GM19468 (cell line): Measurements from ENCODE around the gene PURA.

Source experiments
- ATAC-seq: cut with Tn5 transposase; IDR thresholded peaks from one replicate; pipeline ENCODE4 v1.9.1; 2021; ENCODE audit warnings: mild to moderate bottlenecking, moderate library complexity, moderate number of reproducible peaks; ENCODE audit not compliant: unreplicated experiment; ENCODE audit errors: extremely low read depth

PURA gene

DNA sequence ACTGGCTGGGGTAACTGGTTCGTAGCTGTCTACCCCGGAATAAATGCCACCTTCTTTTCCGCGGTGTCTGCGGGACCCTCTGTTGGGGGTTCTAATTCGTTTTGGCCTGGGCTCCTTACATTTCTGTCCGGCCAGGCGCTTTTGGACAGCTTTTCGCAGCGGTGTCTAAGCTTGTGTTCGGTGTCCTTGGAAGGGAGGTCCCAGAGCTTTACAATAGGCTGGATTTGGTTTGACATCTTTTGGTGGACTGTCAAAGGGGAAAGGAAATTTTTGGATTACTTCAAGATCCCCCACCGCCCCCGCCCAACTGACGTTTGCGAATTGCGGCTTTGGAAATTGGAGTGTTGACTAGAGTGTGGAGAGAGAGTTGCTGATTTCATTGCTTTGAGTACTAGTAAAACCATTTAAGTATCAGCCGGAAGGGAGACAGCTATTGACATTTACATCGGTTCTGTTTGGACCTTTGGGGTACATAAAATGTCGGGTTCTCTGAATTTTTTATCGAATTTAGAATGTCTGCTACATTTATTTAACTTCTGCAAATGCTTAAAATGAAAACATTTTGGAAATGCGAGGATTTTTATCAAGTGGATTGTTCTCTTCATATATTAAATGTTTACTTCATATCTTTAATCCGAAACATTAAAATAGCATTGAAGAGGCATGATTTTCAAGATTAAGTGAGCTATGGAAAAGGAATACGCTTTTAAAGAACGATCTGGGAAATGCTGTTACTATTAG is 4.7 kb upstream of the PURA start:
- no peak for ATAC-seq

DNA sequence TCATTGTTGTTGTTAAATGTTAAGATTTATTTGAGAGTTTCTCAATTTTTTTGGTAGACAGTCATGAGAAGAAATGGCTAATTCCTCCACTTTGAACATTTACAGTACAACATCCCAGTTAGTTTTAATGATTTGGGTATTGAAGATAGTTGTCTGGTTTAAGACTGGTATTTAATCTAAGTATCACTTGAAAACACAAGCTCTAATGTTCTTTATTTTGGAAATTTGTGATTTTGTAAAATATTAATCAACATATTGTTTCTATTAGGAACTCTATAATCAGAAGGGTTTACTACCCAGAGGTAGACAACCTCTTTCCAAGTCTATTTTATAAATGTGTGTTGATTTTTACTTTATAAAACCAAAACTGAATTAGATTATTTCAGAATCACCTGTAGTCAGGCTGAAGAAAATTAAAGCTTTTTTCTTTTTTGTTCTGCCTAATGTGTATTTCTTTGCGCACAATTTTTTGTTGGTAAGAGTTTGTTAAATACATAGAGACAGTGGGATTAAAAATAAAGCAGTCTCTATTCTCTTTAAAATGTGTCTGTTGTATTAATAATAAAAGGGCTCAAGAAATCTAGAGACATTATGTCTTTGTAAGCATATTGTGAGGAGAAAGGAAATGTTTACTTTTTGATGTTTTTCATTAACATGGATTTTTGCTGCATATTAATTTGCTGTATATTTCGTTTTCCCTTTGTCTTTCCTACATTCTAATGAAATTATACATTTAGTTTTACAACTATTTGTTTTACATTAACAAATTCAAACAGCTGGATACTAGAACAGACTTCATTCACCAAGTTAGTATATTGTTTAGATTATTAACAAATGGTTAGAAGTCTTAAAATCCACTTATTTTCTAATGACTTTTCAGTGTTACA is 3.9 kb upstream of the PURA start:
- no peak for ATAC-seq

DNA sequence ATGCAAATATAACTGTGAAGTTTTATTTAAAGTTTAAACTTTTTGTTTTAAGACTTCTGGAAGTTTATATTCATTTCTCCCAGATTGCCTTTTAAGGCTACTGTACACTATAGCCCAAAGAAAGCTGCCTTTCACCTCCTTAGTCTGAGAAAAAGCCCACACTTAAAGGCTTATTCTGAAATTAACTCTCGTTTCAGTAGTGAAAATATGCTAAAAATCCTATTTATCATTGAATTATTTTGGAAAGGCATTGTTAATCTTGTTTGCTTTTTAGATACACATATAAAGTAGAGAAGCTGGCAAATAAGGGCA is 3.3 kb upstream of the PURA start:
- ATAC-seq = no peak

DNA sequence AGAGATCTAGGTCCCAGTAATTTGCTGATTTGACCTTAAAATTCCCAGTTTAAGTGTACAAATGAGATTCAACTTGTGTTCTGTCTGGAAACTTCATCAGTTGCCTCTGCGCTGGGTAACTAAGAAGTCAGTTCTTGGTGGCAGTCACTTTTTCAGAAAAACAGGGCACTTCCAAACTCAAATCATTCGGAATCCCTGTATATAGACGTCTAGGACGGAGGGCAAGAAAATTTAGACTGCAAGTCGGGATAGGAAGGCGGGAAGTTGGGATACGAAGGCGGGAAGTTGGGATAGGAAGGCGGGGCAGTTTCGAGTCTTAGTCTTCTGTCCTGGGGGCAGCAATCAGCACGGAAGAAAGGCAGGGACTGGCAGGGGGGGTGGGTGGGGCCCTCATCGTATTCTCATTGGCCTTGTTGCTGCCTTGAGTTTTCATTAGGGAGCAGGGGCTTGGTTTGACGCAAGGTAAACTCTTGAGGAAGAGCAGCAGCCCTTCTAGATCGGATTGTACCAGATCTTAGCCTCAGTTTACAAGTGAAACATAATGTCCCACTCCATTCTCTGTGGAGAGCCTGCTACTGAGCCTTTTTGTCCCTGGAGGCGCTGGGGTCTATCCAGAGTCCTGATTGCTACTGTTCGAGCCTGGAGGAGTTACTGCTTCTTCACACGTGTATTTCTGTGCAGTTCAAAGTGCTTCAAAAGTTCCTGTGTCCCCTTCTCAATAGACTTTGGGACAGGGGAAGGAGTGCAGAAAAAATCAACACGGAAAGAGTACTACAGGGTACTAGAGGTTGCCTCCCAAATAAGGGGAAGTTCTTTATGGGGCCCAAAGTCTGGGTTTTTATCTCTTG is 2.7 kb upstream of the PURA start:
- ATAC-seq = no peak

DNA sequence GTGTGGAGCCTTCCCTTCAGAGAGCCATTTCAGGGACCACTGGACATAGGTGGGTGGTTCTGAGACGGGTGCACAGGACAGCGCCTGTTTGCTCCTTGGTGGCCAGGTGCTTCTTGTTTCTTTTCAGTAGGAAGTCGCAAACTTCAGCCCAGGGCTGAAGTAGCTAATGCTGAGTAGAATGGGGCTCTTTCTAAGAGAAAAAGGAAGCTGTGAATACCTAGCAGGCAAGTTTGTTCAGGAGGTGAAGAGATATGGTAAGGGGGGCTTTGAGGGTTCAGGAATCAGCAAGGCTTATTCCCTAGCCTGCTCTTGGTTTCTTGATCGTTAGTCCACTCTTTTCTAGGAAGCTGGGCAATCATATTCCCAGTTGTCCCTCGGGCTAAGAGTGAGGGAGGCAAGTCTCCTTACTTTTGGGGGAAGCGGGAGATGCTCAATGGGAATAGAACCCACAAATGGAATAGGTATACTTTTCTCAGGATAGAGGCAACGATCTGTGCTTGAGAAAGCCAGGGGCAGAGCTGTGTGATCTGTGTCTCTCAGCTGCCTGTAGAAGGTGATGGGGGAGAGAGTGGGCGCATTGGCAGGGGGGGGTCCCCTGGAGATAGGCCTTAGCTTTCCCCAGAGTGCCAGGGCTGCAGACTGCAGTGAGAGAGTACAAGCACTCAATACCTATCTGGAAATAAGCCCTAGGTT is 1.9 kb upstream of the PURA start:
- ATAC-seq = no peak

DNA sequence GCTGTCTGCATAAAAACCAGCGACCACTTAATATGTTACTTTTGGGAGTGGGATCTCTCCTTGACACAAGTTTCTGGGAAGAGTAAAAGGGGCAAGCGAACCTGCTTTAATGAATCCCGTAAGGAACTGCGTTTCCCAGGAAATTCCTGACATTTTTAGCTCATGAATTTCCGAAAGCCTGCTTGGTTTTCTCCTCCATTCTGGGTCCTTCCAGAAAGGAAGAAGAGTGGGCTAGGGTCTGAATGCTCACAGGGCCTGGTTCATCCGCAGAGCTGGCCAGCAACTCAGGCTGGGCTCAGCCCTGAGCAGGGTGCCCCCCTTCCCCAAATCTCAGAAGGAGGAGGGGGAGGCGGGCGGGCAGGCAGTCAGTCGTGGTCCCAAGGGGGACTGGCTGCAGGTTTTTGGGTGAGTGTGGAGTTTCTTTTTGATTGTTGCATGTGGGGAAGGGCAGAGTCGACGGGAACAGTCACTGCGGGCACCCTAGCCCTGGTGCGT is 1.2 kb upstream of the PURA start:
- ATAC-seq = no peak

DNA sequence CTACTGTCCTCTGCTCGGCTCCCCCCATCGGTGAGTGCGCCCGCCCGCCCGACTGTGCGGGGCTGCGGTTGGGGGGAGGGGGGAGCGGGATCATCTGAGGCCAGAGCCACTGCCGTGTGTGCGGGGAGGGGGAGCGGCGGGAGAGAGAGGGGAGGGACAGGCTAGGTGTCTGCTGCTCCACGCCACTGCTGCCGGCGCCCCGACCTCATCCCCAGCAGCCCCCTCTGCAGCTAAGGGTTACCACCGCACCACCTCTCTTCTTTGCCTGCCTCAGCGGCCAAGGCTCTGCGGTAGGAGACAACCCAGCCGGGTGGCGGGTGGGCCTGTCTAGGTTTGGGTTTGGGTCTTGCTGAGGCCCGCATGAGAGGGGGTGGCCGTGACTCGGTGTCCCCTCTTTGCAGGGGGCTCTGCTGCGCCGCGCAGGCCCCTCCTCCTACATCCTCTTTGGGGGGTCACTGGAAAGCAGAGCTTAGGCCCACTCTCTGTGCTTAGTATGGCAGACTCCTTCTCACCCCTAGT is 670 bp upstream of the PURA start:
- ATAC-seq = no peak

DNA sequence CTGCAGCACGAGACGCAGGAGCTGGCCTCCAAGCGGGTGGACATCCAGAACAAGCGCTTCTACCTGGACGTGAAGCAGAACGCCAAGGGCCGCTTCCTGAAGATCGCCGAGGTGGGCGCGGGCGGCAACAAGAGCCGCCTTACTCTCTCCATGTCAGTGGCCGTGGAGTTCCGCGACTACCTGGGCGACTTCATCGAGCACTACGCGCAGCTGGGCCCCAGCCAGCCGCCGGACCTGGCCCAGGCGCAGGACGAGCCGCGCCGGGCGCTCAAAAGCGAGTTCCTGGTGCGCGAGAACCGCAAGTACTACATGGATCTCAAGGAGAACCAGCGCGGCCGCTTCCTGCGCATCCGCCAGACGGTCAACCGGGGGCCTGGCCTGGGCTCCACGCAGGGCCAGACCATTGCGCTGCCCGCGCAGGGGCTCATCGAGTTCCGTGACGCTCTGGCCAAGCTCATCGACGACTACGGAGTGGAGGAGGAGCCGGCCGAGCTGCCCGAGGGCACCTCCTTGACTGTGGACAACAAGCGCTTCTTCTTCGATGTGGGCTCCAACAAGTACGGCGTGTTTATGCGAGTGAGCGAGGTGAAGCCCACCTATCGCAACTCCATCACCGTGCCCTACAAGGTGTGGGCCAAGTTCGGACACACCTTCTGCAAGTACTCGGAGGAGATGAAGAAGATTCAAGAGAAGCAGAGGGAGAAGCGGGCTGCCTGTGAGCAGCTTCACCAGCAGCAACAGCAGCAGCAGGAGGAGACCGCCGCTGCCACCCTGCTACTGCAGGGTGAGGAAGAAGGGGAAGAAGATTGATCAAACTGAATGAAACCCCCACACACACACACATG is 654 bp downstream of the PURA start:
- ATAC-seq = peak; percentile 4

DNA sequence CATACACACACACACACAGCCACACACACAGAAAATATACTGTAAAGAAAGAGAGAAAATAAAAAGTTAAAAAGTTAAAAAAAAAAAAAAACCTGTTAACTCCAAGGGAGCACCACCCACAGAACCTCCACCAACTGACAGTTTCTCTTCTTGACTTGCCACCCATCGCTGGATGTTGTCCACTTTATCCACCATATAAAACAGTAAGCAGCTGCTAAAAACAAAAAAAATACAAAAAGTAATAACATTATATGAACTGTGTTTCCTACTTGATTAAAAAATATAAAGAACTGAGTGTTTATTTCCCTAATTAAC is 1.2 kb downstream of the PURA start:
- no peak for ATAC-seq

DNA sequence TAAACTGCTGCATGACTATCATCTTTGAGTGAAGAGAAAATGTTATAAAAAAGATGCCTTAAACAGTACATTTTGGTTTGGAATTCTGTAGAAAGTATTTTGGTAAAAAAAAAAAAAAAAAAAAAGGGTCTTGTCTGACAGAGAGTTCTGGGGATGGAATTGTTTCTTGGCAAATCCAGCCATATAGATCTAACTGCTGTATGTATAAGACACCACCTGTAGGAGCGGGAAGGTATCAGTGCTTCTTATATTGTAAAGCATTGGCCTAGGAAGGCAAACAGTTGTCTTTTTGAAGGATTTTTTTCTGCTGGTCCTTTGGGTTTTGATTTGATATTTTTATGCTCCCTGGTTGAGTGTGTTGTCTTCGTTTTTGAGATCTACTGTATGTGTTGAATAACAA is 2.8 kb downstream of the PURA start:
- no peak for ATAC-seq

DNA sequence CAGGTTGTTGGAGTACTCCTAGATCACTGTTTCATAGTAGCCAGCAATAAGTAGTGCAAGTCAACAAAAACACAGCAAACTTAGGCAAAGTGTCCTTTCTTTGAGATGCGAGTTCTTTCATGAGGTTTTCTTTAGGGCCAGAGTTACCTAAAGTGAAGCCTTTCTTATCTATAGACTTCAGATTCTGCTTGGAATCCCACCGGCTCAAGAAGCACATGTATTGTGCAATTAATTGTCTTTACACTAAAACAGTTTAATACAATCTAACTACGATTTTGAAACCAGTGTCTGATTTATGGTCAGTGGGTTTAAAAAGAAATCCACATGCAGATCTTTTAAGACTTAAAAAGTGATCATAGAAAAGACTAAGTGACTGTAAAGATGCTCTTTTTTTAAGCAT is 3.6 kb downstream of the PURA start:
- no peak for ATAC-seq

DNA sequence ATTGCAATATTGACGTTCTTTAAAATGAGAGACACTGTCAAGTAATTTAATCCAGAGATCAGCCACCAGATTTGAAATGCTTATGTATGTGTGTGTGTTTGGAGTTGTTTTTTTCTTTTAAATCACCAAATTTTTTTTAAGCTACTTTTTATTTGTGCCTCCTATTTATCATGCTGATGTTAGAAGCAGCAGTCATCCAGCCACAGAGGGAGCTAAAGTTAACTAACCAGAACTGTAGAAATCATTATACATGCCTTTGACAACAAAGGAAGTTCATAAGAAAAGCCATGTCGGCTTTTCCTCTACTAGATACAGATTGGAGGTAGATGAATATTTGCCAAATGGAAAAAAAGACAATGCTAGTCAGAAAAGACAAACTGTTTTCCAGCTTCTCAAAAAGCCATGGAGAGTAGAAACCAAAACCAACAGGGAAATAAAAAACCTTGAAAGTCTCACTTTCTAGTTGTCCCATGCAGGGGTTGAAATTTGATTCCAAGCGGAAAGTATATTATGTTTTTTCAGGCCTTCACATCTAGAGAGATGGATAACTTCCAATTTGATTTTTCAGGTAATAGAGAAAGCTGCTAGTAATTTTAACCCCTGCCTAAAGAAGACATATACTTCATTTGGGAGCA is 4.5 kb downstream of the PURA start:
- ATAC-seq = no peak

DNA sequence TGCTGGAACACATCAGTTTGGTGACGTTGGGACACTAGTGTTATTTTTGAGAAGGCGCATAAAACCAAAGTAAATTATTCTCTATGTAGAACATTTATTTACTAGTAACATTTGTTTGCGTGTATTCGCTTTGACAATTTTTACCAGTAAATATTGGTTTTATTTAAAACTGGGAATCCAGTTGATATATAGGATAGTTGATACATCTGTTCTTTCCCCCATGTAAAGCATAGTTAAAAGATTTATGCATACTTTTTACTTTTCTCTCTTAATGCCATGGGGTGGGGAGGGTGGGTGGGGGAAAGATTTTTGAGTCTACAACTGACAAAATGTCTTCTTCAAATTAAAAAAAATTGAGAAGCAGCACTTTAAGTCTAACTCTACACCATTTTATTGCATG is 11.7 kb downstream of the PURA start, which contains the start of gene IGIP:
Gene IGIP (plus strand): TSS at position 301 of the 400 bp plus-strand sequence. CDS start 2,540 bp downstream, outside the sequence.
- ATAC-seq = no peak

DNA sequence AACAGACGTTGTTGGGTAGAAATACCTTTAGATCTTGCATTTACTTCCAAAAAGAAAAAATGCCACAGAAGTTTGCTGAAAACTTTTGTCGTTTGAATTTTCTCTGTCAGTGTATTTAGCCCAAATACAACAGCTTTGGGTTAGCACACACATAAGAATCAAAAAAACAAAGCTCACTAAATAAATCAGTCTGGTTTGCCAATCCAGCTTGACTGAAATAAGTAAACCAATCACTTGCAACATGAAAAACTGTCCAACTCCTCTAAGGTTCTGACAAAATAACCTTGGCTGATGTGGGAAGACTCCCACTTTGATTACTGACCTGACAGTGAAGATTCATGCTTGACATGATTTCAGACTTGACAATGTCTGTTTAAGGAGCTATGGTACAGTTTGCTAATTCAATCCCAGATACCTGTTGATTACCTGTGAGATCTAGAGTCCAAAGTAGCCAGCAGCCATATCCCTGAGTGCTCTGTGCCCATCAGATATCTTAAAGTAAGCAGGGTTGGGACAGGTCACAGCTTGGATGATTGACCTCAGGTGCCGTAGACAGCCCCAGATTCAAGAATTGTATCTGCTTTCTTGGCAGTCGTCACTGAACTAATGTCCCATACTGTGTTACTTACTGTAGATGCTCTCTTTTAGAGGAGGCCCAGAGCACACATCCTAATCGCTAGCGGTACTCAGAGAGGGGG is 12.6 kb downstream of the PURA start:
- no peak for ATAC-seq

DNA sequence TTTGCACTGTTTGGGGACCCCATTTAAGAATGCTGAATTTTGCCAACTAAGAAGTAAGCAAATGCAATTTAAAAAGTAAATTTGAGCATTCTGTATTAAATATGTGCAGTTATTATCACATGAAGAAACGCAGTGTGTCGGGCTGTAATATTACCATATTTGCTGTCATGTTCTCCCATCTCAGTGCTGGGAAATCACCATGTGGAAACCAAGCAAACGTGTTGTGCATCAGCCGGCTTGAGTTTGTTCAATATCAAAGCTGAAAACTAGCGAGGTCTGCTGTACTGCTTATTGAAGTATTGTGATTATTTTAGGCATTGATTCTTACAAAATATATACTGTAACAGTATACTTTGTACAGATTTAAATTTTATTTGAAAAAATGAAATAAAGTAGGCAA is 14.5 kb downstream of the PURA start:
- ATAC-seq = no peak

DNA sequence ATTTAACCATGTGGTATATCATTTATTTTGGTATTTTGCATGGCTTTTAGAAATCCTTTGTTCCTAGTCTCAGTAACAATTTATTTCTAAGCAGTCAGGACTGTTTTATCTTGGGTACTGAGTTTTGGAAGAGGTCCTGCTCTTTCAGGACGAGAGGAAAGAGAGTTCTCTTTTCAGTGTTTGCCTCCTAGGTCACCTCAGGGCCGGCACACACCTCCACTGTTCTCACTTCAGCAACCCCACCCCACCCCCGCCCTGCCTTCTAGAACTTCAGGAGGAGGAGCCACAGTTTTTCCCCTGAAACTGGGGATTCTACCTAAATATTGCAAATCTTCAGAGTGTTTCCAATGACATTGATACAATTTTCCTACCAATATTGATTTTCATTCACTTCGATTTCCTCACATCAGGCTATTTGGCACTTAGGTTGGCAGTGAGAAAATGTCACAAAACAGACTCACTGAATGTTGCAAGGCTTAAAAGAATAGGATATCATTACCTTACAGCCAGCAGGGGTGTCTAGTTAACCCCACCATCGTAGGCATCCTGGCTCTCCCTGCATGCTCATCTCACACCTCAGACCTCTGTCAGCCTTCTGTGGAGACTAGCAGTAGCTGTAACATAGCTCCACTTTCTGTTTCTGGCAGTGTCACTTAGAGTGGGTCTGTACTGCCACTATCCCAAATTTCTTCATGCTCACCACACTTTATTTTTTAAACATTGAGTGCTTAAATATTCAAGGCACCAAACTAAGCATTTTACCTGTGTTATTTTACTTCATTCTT is 17.2 kb downstream of the PURA start:
- no peak for ATAC-seq

DNA sequence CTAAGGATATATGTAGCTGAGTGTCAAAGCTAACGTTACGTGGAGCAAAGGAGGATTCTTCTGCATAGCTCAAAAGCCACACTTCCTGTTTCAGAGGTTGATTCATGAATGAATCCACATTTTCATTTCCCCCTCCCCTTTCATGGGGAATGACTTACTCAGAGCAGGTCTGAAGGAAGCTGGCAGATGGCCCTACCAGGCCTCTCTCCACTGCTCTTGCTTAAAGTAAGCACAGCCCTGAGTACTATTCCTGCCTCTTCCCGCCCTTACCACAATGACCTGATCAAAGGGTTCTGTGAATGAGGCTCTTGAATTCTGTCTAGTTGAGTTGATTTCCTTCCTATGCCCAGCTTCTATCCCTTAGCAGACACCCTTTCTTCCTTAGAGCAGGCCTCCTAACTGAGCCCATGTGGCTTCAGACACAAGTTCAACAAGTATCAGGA is 18.1 kb downstream of the PURA start:
- ATAC-seq = no peak
